OCI-LY7 (cell line): Measurements from ENCODE around the gene LENG1. TPM values are rescaled to one million over a fixed set of nuclear protein-coding genes. Genes with fewer than 3 reads are reported as not detected.

Experiments used
- BruUV-seq: library from RNA; stranded (reverse); fragments of 400-500 nt; replicated peaks from 2 replicates; lab custom pipeline; 2021; lab: Mats Ljungman, UMichigan
- CTCF ChIA-PET: fragments of 300-600 bp; sonication (Branson Sonifier 250); formaldehyde crosslinking; loops from one replicate; lab custom pipeline; 2022; ENCODE audit warnings: antibody characterized with exemption; ENCODE audit not compliant: unreplicated experiment; lab: Charles Lee
- POLR2A ChIA-PET: fragments of 300-600 bp; sonication (Branson Sonifier 250); formaldehyde crosslinking; loops from one replicate; lab custom pipeline; 2022; ENCODE audit warnings: antibody characterized with exemption; lab: Charles Lee
- DNase-seq: peaks from one replicate; pipeline ENCODE4 v3.0.0-alpha.2; 2015; ENCODE audit warnings: low spot score
- H2AFZ ChIP-seq: fragments of 200-600 bp; sonication (generic), shearing (Covaris generic); 2 replicates; pipeline ENCODE4 v1.6.1; 2014; ENCODE audit warnings: mild to moderate bottlenecking, antibody characterized with exemption, low read length, moderate library complexity
- H3K27ac ChIP-seq: fragments of 200-600 bp; sonication (generic); 2 replicates; pipeline ENCODE4 v1.5.1; 2014; ENCODE audit warnings: mixed run types, low read depth, mild to moderate bottlenecking, moderate library complexity, low read length, inconsistent platforms; ENCODE audit not compliant: poor library complexity, severe bottlenecking
- H3K36me3 ChIP-seq: fragments of 200-600 bp; sonication (generic); 2 replicates; pipeline ENCODE4 v1.6.1; 2014; ENCODE audit warnings: mild to moderate bottlenecking, antibody characterized with exemption, low read length, moderate library complexity, mixed read lengths; ENCODE audit not compliant: insufficient read depth
- H3K4me1 ChIP-seq: fragments of 200-600 bp; sonication (generic); 2 replicates; pipeline ENCODE4 v1.5.1; 2014; ENCODE audit warnings: mild to moderate bottlenecking, low read length; ENCODE audit not compliant: insufficient read depth, poor library complexity, severe bottlenecking
- H3K4me2 ChIP-seq: fragments of 200-600 bp; sonication (generic); 2 replicates; pipeline ENCODE4 v1.6.1; 2014; ENCODE audit warnings: mild to moderate bottlenecking, low read length
- H3K4me3 ChIP-seq: fragments of 200-600 bp; sonication (generic); 2 replicates; pipeline ENCODE4 v1.5.1; 2014; ENCODE audit warnings: mild to moderate bottlenecking, low read depth, low read length; ENCODE audit not compliant: poor library complexity, severe bottlenecking
- H3K79me2 ChIP-seq: fragments of 200-600 bp; sonication (generic); 2 replicates; pipeline ENCODE4 v1.6.1; 2016; ENCODE audit warnings: low read depth, mild to moderate bottlenecking, low read length, moderate library complexity, mixed read lengths; ENCODE audit not compliant: insufficient read depth
- H3K9me2 ChIP-seq: fragments of 200-600 bp; sonication (generic); 2 replicates; pipeline ENCODE4 v1.6.1; 2016; ENCODE audit warnings: mild to moderate bottlenecking, low read length, mixed read lengths; ENCODE audit not compliant: insufficient read depth
- H3K9me3 ChIP-seq: fragments of 200-600 bp; sonication (generic); 2 replicates; pipeline ENCODE4 v1.6.1; 2014; ENCODE audit warnings: mild to moderate bottlenecking, mixed run types, low read length, mixed read lengths
- H4K20me1 ChIP-seq: fragments of 200-600 bp; sonication (generic); 2 replicates; pipeline ENCODE4 v1.6.1; 2014; ENCODE audit warnings: mild to moderate bottlenecking, antibody characterized with exemption, low read length, moderate library complexity, mixed read lengths; ENCODE audit not compliant: insufficient read depth
- CTCF ChIP-seq: fragments of 200-600 bp; sonication (generic); conservative IDR thresholded peaks from 2 replicates; pipeline ENCODE4 v1.5.1; 2014; ENCODE audit warnings: mild to moderate bottlenecking, antibody characterized with exemption, low read length, moderate library complexity, mixed read lengths
- EZH2phosphoT487 ChIP-seq: fragments of 200-600 bp; sonication (generic); IDR thresholded peaks from 2 replicates; pipeline ENCODE4 v1.6.1; 2018; ENCODE audit warnings: low read depth, borderline replicate concordance, mild to moderate bottlenecking, mixed run types, antibody characterized with exemption, low read length, moderate library complexity, mixed read lengths
- intact Hi-C: fragments of 100-400 bp; cut with micrococcal nuclease; formaldehyde crosslinking; loops from one replicate; pipeline ENCODE4 v1.10.0; 2022; ENCODE audit not compliant: unreplicated experiment
- total RNA-seq, 2 experiments: library from RNA; depleted of rRNA in 1 of 2; stranded (reverse); fragments of >200 nt in 1 of 2; shearing (Covaris generic) in 1 of 2; gene quantifications; 2 replicates each; pipeline ENCODE4 v1.2.3, GENCODE V29; 2014 to 2022

LENG1 gene
- total RNA-seq, 2 experiments from 2014 or later = 4.7 to 8.0 TPM

- Histone ChIP-seq H3K36me3 (peaks cover 25% of the 10 kb centered on the region), H2AFZ (no peak overlapping the region), H3K4me3 (no peak overlapping the region), H3K79me2 (peaks cover 14% of the 10 kb centered on the region), H3K27ac (no peak overlapping the region), H4K20me1 (no peaks in the 10 kb centered on the region), H3K4me2 (no peak overlapping the region), H3K9me2 (no peaks in the 10 kb centered on the region), H3K9me3 (no peaks in the 10 kb centered on the region), H3K4me1 (peaks cover 14% of the 10 kb centered on the region)
- no TSS peak for BruUV-seq
- POLR2A ChIA-PET = no interaction called here
- no peak for TF ChIP-seq EZH2phosphoT487
- no peak for TF ChIP-seq CTCF
- CTCF ChIA-PET = no interaction called here
- intact Hi-C loops = no loop called here
- no peak for DNase-seq
Measured at GRCh38 chr19:54133957-54134590, 25.4 kb downstream of the LENG1 start.

DNA sequence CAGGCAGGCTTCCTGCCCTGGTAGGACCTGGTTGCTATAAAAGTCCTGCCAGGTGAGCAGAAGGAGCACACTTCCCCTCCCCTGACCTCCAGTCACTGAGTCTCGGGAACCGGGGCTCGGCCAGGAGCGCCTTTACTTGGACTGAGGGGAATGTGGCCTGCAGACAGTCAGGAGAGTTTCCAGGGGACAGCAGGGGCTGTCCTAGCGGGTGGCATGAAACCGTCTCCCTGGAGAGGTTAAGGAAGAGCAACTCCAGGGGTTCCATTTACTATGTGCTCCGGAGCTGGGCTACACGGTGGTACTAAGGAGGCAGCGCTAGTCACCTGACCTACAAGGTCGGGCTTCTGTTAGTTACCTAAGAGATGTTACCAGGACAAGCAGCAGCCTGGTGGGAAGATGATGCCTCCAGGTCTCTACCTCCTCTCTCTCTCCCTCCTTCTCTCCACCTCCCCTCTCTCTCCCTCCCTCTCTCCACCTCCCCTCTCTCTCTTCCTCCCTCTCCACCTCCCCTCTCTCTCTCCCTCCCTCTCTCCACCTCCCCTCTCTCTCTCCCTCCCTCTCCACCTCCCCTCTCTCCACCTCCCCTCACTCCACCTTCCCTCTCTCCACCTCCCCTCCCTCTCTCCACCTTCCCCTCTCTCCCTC lies 26.1 kb downstream of the LENG1 start:
- Histone ChIP-seq H3K4me3 (no peak overlapping the region), H3K9me3 (no peaks in the 10 kb centered on the region), H4K20me1 (no peaks in the 10 kb centered on the region), H3K27ac (no peak overlapping the region), H3K9me2 (no peaks in the 10 kb centered on the region), H2AFZ (no peak overlapping the region), H3K79me2 (peaks cover 8% of the 10 kb centered on the region; the same call in 1 of the 2 replicates), H3K4me2 (no peak overlapping the region), H3K4me1 (peaks cover 8% of the 10 kb centered on the region), H3K36me3 (peaks cover 29% of the 10 kb centered on the region)
- TF ChIP-seq CTCF (no peak), EZH2phosphoT487 (no peak)
- POLR2A ChIA-PET = no interaction called here
- no TSS peak for BruUV-seq
- DNase-seq = no peak
- intact Hi-C loops = no loop called here
- CTCF ChIA-PET = no interaction called here

- no peak overlapping the region for H3K4me3 ChIP-seq
- BruUV-seq = no TSS peak
- no peak overlapping the region for H3K4me2 ChIP-seq
- TF ChIP-seq EZH2phosphoT487 = no peak
- TF ChIP-seq CTCF = no peak
- peaks cover 58% of the 10 kb centered on the region for H3K36me3 ChIP-seq
- no peaks in the 10 kb centered on the region for H3K9me2 ChIP-seq
- ChIA-PET POLR2A (no interaction called here), CTCF (no interaction called here)
- intact Hi-C loops = no loop called here
- H3K4me1 ChIP-seq = no peaks in the 10 kb centered on the region
- H3K27ac ChIP-seq = no peak overlapping the region
- H3K79me2 ChIP-seq = no peaks in the 10 kb centered on the region
- no peak for DNase-seq
- H3K9me3 ChIP-seq = no peaks in the 10 kb centered on the region
- H4K20me1 ChIP-seq = no peaks in the 10 kb centered on the region
- no peak overlapping the region for H2AFZ ChIP-seq
Measured at GRCh38 chr19:54129617-54129996, 29.9 kb downstream of the LENG1 start.
